ENCODE measurements around the gene ESCO1.

- TF ChIP-seq POLR2A (IDR thresholded peaks at IDR 0.05), result no peak
- no peak for TF ChIP-seq CTCF (IDR thresholded peaks at IDR 0.05)
These were observed 2.9 kb downstream of the ESCO1 start for GRCh38 chr18:21597620-21598019.

All from adrenal gland (tissue), 5 donors.